GM21367 (cell line): ENCODE data around the gene LMAN1.

ENCODE experiments used
- ATAC-seq: cut with Tn5 transposase; IDR thresholded peaks from one replicate; pipeline ENCODE4 v1.9.1; 2021; ENCODE audit not compliant: unreplicated experiment

Gene LMAN1, protein sequence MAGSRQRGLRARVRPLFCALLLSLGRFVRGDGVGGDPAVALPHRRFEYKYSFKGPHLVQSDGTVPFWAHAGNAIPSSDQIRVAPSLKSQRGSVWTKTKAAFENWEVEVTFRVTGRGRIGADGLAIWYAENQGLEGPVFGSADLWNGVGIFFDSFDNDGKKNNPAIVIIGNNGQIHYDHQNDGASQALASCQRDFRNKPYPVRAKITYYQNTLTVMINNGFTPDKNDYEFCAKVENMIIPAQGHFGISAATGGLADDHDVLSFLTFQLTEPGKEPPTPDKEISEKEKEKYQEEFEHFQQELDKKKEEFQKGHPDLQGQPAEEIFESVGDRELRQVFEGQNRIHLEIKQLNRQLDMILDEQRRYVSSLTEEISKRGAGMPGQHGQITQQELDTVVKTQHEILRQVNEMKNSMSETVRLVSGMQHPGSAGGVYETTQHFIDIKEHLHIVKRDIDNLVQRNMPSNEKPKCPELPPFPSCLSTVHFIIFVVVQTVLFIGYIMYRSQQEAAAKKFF

DNA sequence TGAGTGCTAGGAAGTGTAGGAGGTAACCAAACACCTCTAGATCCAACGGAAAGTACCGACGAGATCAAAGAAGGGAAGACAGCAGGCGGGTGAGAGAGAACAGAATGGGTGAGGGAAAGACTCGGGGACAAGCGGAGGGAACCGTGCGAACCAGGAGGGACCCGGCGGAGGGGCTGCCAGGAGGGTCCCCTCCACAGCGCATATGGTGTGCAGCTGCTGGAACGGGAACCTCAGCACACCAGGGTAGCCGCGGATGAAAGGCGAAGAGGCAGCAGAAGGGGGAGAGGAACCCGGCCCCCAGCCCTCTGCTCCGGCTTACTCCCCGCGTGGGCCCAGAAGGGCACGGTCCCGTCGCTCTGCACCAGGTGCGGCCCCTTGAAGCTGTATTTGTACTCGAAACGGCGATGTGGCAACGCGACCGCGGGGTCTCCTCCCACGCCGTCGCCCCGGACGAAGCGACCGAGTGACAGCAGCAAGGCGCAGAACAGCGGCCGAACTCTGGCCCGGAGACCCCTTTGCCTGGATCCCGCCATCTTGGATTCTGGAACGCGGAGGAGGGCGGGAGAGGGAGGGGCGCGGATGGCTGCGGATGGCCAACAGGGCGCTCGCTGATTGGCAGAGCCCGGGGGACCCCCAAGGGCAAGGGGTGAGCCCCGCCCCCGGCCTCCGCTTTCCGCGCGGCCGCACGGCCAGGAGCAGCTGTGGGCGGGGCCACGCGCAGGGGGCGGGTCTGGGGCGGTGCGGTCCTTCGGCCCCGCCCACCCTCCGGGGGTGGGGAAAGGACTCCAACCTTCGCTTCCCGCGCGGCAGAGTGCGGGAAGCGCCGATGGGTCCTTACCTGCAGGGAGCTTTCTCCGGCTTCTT lies at the start of gene LMAN1:
LMAN1 (minus strand) TSS at position 554 of the 864 bp plus-strand sequence; CDS start at position 533, 21 bp downstream.
- ATAC-seq, result peak; percentile 95

DNA sequence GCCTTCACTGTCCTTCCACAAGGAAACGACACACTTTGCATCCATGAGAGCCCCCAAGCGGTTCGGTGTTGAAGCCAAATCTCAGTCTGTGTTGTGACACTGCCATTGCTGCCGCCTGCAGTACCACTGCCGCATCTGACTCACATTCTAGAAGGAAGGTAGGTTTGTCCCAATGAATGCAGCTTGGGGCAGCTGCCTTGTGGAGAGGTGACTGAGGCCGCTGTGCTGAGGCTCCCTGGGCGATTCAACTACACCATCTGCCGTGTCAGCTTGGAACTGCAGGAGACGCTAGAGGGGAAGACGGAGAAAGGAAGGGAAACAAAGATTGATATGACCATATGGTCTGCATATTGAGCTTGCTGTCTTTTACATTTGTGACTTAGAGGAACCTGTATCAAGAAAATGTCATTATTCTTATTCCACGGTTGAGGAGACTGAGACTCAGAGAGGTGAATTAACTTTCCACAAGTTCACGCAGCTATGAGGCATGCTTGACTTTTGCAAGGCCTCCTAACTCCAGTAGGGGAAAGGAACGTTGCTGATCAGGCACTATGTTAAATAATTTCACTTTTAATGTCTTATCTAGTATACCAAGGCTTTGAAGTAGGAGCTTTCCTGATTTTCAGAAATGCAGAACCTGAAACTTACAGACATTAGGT lies 43.5 kb upstream of the LMAN1 start:
- ATAC-seq, result peak; percentile 99

DNA sequence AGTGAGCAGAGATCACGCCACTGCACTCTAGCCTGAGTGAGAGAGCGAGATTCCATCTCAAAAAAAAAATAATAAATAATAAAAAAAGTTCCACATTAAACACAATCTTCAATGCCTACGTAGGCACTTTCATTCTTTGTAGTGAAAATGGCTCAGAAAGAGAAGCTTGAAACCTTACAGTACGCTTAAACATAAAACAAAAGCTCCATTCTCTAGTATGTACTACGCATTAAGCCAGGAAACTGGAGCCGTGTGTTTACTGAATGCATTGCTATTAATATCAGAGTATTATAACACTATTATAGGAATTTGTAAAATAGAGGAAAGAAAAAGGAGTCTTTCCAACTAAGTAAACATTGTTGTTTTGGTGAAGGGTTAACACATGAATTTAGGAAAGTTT lies 41.3 kb upstream of the LMAN1 start:
- ATAC-seq, result no peak

DNA sequence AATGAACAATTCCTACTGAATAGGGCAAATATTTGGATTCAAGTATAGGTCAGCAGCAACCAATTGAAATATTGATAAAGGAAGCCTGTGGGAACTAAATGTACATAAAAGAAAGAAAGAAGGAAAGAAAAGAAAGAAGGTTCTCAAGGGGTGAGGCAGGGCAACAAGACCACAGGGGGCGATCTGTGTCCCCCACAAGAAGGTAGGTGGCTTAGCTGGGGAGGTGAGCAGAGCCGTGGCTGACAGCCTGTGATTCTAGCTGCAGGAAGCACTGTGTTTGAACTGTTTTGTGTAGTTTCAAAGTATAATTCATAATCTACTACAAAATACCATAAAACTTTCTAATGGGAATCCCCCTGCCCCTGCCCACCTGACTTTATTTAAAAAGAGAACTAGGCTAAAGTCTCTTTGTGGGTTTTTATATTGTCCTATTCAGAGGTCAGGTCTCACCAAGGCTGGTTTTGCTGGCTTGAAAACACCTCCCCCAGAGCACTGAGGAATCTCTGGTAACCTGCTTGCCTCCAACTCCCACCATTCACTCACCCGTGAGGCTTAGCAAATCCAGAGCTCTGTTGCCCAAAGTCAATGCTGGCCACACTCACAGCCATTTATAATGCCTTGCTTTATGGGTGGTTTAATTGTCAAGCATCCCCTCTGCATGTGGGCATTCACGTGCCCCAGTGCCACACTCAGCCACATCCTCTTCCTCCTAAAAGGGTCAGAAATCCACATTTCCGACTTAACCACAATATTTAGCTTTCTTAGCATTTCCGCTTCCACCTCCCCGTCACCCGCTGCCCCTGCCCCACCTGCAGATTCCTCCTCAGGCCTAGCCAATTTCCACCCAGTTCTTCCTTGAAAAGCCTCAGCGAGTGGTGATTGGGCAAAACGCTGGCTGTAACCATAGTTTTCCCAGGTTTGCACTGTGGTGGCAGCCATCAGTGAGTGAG lies 36.4 kb upstream of the LMAN1 start:
- no peak for ATAC-seq

DNA sequence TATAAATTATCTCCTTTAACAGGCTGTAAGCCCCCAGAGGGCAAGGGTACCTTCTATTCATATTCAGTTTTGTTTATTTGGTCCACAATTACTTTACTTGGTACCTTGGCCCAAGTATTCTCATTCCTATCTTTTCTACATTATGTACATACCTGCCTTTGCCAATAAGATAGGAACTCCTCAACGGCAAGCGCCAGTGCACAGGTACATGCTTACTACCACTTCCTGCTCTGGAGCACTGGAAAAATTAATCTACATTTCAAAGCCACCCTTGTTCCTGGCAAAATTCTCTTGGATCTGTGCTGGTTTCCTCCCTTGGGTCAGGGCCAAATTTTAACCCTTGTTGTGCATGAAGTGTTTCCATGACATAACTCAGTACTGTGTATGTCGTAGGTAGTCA lies 34.3 kb upstream of the LMAN1 start:
- ATAC-seq, result no peak

DNA sequence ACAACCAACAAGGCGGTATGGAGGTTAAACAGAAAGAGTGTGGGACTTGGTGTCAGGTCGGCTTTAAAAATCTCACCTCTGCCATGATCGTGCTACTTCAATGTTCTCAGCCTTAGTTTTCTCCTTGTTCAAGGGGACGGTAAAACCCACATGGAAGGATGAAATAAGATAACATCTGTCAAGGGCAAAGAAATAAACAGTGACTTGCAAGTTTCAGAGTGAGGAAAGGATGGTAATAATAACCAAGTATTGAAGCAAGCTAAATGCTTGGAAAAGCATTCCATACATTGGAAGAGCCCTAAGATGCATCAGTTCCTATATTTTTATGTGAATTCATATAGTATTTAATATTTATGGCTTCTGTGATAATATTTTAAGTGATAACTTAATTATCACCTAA lies 29.8 kb upstream of the LMAN1 start:
- ATAC-seq, result no peak

DNA sequence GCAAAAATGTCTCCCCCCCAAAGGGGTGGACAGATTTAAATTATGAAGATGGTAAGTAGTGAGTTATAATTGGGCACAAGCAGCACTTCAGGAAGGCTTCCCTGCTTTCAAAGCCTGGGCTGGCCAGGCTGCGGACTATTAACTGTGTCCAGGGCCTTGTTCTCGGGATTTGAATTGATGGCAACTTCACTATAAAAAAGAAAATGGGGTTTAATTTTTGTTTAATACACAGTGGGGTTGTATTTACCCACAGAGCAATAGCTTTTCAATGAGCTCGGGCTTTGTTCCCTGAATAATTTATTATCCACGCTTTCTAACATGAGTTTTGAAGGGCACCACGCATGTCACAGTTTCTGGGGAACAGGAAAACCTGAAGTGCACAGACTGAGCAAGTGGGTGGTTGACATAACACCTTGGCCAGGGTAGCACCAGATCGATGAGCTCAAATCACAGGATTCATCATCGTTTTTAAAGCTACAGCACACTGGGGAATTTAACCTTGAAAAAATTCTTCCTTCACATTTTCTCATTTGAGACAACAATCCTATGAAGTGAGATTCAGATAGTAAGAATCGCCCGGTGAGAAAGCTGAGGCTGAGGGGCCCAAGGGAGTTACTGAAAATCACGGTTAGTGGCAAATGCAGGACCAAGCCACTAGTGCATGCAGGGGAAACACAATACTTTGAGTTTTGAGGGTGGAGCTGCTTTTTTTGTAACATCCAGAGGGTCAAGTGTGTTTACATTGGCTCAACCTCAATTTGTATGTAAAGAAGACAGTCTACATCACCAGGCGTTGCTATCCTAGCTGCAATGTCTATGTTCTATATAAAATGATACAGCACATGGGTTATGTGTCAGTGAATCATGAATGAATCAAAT lies 28.9 kb upstream of the LMAN1 start:
- ATAC-seq, result no peak

DNA sequence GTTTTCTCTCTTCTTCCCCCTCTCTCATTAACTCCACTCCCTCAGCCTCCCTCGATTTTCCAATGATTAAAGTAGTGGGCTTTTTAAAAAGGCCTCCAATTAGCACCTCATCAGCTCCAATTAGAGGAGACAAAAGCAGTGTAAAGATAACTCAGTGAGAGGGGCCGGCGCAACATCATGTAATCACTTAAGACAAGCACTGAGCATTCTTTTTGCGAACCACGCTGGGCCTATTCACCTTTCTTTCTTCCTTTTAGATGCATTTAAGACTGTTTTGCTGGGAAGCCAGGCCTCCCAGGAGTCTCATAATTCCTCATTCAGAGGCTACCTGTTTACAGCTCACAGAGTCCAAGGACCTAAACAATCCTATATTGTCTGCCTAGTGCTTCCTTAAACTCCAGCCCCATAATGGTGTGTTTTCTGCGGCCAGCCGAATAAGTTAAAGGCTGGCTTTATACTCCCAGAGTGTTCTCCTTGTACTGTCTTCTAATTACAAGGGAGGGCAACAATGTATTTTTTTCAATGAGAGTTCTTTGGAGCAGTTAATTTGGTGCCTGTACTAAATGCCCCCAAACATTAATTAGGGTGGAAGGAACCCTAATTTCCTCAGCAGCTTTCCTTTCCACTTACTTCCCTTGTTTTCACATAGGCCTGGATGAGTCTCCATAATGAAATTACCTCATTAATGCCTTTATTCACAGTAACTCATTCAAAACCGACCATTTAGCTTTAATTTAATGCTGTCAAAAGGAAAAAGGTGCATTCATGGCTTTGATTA lies 28.0 kb upstream of the LMAN1 start:
- no peak for ATAC-seq

DNA sequence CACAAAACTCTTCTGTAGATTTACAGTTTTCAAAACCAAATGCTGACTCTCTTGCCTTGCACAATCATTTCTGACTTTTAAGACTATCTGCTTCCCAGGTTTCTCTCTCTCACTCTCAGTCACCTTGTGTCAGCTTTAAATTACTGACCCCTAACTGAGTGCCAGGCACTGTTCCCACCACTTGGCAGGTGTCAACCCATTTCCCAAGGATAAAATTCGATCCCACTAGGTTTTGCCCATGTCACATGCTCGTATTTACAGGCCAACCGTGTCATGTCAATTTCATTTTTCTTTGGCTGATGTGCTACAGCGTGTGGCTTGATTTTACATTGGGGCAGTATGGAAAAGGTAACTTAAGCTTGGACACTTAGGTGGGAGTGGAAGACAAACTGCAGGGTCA lies 26.1 kb upstream of the LMAN1 start:
- no peak for ATAC-seq

DNA sequence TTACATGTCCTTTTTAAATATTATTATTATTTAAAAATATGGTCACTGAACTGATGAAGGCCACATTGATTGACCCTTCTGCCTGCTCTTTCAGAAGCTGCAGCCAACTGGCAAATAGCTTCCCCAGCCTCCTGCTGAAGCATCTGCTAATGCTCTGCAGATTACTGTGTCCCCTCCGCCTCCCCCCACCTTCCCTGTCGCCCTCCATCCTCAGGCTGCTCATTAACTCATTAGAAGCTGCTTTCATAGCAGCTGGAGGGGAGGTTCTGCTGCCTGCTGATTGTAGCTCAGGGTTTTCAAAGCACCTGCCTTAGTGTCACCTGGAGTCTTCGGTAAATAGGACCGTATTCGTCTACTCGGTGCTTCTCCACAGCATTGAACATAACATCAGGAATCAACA lies 24.8 kb upstream of the LMAN1 start:
- ATAC-seq, result no peak

DNA sequence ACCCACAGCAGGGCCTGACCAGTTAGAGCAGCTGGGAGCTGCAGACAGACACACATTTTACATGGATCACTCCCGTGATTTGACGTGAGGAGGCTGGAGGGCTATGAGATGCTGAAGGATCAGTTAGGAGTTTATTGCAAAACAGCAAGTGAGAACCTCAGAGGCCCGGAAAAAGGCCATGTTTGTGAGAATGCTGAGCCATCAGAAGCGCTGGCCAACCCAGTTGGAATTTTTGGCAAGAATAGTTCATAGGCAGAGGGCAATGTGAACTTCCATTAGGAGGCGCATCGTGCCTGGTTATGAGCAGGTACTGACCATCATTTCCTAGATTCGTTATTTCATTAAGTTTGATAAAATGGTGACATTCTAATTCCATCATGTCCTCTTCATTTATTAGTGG lies 23.3 kb upstream of the LMAN1 start:
- no peak for ATAC-seq

DNA sequence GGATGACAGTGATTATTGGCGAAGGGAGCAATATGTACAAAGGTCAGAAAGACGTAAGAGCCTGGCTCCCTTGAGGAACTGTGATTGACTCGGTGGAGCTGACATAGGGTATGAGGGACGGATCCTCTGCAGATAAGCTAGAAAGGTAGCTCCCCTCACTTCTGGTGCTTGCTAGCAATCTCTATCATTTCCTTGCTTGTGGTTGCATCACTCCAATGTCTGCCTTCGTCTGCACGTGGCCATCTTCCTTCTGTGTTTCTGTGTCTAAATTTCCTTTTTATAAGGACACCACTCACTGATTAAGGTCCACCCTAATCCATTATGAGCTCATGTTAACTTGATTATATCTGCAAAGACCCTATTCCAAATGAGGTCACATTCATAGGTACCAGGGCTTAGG lies 22.9 kb upstream of the LMAN1 start:
- ATAC-seq, result no peak

DNA sequence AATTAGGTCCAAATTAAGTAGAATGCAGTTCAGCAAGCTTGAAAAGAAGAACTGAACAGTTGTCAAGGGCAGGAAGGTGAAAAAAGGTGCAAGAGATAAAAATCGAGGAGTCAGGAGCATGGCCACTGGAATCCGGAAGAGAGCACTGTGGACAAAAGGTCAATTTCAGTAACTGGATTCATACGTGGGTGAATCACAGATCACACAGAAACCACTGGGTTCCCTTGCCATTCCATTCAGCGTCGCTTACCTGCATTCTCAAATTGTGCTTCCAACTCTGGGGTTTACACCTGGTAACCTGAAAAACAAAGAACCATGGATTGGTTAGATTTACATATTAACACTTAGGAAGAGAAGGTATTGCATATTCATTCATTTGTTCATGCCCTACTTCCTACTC lies 21.6 kb upstream of the LMAN1 start:
- no peak for ATAC-seq

DNA sequence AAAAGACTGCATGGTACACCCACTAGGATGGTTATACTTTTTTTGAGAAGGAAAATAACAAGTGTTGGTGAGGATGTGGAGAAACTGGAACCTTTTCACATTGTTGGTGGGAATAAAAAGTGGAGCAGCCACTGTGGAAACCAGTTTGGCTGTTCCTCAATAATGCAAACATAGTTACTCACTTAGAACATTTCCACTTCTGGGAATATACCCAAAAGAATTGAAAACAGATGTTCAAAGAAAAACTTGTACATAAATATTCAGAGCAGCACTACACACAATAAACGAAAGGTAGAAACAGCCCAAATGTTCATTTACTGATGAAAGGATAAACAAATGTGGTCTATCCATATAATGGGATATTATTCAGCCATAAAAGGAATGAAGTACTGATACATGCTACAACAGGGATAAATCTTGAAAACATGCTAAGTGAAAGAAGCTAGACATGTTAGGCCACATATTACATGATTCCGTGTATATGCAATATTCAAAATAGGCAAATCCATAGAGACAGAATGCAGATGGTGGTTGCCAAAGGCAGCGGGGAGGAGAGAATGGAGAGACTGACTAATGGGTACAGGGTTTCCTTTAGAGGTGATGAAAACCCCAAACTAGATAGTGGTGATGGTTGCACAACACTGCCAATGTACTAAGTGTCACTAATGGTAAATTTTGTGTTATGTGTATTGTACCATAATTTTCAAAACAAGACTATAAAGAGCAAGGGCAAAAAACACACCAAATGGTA lies 20.9 kb upstream of the LMAN1 start:
- no peak for ATAC-seq

DNA sequence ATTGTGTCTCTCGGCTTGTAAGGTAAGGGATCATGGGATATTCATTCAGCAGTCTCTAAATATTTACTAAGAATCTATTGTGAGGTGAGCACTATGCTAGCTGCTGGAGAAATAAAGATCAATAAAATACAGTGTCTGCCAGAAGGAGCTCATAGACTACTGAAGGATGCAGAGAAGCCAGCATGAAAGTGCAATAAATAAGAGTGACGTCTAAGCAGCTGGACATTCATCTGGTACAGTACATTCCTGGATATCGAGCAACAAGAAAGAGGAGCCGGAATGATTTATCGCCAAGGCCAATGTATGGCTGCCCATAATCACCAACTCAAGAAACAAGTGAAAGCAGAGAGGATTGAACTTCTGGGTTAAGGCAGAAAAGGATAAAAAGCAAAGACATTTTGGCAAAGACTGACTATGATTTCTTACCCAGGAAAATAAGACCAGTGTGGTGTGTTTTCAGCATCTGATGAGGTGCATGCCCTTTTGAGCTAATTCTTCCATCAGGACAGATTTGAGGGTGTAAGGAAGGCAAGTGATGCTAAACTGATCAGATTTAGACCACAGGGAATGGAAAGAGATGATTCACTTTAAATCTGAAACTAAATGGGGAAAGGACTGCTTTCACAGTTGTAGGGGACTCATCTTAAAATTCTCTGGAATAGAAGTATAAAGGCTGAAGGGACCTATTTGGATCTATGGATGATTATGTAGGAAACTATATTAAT lies 18.7 kb upstream of the LMAN1 start:
- no peak for ATAC-seq

DNA sequence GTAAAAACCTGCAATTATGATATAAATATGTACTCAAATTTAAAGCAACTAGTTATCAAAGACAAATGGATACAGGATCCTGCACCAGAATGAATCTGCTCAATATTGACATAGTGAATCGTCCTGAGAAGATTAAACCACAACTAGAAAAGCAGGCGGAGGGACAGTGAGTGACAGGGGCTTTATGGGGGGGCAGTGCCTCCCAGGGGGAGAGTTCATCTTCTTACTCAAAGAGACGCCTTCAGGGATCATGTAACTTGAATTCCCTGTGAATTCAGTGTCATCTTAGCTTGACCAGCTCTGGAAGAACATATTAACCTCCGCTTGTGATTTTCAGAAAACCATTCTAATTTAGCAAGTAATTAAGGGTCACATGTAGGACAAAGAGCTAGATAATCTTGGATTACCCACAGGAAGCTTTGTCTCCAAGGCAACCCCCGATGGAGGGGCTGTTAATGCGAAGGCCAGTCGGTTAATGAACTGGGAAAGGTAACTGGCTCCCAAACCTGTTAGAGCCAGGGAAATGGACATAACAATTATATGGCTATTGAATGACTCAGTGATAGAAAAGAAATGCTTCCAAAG lies 17.4 kb upstream of the LMAN1 start:
- ATAC-seq, result no peak

DNA sequence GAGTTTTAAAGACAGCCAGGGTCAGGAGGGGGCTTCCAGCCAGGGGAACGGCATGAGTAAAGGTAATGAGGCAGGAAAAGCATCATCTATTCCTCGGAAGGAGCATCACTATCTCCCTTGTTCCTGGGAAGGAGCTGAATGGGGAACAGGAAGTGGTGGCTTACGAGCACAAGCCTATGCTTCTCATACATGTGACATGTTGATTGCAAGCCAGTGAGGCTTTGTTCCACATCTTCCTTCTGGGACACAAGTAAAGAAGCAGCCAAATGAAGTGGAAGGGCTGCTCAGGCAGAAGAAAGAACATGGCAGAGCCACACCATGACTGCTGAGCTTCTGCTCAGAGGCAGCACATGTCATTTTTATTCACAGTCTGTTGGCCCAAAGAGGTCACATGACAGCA lies 15.1 kb upstream of the LMAN1 start:
- no peak for ATAC-seq
